ENCODE measurements around the gene CDK14.
"Not testable (repeated sequence)": the region's sequence is repeated elsewhere in the genome, so short reads cannot be mapped to it uniquely, and the experiment has no call there.

The CDK14 gene

DNA sequence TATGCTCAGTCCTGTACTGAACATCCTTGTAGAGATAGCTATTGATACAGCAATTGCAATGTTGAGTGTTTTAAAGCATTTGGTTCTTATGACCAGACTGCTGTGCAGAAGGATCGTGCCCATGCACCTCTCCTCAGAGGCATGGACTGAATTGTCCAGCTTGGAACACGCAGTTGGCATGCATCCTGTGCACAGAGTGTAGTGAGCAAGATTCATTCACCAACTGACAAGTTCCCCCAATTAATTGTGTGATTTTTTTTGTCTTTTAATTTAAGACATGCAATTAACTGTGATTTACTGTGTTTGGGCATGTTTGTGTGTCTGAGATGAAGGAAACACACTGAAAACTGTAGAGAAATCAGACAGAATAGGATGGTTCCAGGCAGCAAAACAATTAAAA is 323.7 kb downstream of the CDK14 start:
- TF ChIP-seq, protein P1, sequence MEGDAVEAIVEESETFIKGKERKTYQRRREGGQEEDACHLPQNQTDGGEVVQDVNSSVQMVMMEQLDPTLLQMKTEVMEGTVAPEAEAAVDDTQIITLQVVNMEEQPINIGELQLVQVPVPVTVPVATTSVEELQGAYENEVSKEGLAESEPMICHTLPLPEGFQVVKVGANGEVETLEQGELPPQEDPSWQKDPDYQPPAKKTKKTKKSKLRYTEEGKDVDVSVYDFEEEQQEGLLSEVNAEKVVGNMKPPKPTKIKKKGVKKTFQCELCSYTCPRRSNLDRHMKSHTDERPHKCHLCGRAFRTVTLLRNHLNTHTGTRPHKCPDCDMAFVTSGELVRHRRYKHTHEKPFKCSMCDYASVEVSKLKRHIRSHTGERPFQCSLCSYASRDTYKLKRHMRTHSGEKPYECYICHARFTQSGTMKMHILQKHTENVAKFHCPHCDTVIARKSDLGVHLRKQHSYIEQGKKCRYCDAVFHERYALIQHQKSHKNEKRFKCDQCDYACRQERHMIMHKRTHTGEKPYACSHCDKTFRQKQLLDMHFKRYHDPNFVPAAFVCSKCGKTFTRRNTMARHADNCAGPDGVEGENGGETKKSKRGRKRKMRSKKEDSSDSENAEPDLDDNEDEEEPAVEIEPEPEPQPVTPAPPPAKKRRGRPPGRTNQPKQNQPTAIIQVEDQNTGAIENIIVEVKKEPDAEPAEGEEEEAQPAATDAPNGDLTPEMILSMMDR (IDR thresholded peaks at IDR 0.05; ENCODE audit: low read depth, low read length): no peak

DNA sequence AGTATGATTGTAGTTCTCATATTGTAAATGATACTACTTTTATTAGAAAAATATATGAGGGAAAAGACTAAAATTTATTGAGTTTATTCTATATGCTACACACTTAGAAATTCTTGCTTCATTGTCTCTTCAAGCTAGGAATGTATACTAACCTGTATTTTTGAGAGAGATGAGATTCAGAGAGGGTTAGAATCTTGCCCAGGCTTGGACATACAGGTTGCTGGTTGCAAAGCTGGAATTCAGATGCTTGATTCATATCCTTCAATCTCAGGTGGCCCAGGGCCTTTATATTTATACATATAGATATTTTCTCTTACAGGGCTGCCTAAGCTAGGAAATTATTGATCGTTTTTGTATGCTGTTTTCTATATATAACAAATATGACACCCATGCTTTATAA is 324.2 kb downstream of the CDK14 start:
- no peak for DNase-seq (ENCODE audit: extremely low read depth, low read depth)
- TF ChIP-seq, protein P1 (IDR thresholded peaks at IDR 0.05; ENCODE audit: low read depth, low read length): no peak

More for the DNA sequence above, 323.7 kb downstream of the CDK14 start:
- no peak for DNase-seq (ENCODE audit: extremely low read depth, low read depth)

DNA sequence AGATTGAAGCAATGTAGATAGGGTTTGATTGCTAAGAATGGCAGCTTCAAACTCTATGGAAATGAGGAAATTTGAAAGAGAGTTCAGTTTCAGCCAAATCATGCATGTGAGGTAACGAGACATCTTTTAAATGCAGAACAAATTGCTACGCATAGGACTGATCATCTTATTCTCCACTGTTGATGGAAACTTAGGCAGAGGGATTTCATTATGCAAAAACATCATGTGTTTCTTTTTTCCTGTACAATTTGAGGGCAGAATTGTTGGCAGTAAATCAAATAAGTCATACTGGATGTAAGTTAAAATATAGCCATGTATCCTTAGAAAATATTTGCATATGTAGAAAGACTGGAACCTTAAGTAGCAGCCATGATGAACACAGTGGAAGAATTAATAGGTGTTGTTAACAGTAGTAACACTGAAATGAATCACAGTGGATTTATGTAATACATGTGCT is 327.4 kb downstream of the CDK14 start:
- DNase-seq (ENCODE audit: extremely low read depth, low read depth): no peak
- TF ChIP-seq, protein P1 (IDR thresholded peaks at IDR 0.05; ENCODE audit: low read depth, low read length): no peak

DNA sequence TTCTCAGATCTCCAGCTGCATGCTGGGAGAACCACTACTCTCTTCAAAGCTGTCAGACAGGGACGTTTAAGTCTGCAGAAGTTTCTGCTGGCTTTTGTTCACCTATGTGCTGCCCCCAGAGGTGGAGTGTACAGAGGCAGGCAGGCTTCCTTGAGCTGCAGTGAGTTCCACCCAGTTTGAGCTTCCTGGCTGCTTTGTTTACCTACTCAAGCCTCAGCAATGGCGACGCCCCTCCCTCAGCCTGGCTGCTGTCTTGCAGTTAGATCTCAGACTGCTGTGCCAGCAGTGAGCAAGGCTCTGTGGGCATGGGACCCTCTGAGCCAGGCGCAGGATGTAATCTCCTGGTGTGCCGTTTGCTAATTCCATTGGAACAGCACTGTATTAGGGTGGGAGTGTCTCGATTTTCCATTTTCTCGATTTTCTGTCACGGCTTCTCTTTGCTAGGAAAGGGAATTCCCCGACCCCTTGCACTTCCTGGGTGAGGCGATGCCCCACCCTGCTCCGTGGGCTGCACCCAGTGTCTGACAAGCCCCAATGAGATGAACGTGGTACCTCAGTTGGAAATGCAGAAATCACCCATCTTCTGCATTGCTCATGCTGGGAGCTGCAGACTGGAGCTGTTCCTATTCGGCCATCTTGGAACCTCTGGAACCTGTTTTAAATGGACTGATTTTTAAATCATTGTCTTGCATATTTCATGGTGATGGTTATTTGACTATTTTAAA is 332.7 kb downstream of the CDK14 start:
- DNase-seq (ENCODE audit: extremely low read depth, low read depth): not testable (repeated sequence)

DNA sequence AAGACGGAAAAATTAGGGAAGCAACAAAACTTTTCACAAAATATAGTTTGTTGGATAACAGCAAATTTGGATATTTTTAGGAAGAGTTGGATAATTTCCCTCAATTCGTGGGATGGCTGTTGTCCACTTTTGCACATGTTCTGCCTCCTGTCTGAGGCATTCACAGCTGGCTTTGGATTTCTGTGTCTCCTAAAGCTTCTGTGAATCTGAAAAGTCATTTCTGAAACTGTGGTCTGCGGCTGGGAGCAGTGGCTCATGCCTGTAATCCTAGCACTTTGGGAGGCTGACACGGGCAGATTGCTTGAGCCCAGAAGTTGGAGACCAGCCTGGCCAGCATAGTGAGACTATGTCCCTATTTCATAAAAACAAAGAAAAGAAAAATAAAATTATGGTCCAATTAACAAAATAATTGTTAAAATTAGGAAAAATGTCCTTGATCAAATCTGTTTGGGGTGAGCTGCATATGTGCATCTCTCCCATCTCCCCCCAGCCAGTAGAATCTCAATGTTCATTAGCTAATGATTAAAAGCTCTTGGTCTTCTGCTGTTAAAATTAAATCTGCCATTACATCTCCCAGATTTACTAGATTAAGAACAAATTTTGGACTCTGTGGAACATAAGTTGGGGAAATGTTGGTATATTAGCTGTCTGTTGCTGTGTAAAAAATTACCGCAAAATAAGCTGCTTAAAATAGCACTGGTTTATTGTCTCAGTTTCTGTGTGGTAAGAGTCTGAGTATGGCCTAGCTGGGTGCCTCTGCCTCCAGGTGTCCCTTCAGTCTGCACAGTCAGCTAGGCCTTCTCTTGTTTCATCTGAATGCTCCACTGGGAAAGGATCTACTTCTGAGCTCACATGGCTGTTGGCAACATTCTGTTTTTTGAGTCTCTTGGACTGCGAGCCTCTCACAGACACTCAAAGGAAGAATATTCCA is 336.1 kb downstream of the CDK14 start:
- TF ChIP-seq, protein P1 (IDR thresholded peaks at IDR 0.05; ENCODE audit: low read depth, low read length): no peak
- no peak for DNase-seq (ENCODE audit: extremely low read depth, low read depth)

DNA sequence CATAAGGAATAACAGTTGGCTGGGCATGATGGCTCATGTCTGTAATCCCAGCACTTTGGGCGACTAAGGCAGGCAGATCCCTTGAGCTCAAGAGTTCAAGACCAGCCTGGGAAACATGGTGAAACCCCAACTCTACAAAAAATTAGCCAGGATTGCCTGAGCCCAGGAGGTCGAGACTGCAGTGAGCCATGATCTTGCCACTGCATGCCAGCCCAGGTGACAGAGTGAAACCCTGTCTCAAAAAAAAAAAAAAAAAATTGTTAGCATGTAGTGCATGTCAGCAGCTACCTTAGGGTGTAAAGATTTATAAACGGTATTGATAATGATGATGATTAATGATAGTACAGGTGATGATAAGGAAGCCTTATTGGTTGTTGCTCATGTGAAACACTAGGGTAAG is 336.9 kb downstream of the CDK14 start:
- DNase-seq (ENCODE audit: extremely low read depth, low read depth): no peak
- TF ChIP-seq, protein P1 (IDR thresholded peaks at IDR 0.05; ENCODE audit: low read depth, low read length): no peak

DNA sequence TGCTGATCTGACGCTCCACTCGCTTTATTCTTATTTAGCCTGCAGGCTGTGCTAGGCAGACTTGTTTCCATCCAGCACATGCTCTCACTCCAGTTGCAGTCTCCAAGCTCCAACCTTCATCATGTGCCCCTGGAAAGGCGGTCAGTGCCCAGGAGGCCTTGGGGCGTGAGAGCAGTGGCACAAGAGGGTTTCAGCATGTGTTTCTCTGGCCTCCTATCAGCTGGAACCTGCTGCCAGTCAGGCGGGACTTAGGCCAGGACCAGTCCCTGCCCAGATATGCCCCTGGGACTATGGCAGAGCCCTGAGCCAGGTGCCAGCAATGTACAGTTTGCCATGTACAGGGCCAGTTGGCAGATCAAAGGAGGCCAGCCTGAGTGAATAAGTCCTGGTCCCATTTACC is 337.9 kb downstream of the CDK14 start:
- TF ChIP-seq, protein P1 (IDR thresholded peaks at IDR 0.05; ENCODE audit: low read depth, low read length): no peak
- no peak for DNase-seq (ENCODE audit: extremely low read depth, low read depth)

Data from AG09319 (cell line).